ENCODE data around the gene UGT2B15.
"Not testable (repeated sequence)": the region's sequence is repeated elsewhere in the genome, so short reads cannot be mapped to it uniquely, and the experiment has no call there.

DNA sequence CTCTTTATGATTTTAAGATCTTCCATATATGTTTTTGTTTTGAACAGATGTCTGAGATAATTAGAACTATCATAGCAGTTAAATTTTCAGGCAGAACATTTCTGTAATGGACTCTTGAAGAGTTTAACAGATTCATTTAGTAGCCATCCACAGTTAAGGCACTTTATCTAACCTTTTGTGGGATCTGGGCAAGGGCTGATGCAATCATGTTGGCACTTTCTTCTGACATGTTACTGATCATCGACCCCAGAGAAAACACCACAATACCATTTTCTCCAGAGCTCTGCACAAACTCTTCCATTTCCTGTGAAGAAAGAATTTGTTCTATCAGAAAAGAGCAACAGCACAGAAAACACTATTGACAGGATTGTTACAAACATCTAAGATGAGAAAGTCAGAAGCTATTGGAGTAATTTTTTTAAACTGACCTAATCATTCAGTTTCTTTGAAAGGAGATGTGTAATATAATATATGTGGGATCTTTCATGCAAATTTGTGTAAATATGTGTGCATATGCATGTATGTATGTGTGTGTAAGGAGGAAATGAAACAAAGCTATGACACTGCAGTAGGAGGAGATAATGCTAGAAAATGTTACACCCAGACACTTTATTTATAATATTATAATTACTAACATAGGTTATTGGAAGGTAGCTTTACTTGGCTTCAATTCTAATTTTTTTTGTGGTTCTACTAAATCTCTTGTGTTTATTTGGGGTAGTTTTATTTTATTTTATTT lies 7.4 kb downstream of the UGT2B15 start:
- TF ChIP-seq, protein P1, sequence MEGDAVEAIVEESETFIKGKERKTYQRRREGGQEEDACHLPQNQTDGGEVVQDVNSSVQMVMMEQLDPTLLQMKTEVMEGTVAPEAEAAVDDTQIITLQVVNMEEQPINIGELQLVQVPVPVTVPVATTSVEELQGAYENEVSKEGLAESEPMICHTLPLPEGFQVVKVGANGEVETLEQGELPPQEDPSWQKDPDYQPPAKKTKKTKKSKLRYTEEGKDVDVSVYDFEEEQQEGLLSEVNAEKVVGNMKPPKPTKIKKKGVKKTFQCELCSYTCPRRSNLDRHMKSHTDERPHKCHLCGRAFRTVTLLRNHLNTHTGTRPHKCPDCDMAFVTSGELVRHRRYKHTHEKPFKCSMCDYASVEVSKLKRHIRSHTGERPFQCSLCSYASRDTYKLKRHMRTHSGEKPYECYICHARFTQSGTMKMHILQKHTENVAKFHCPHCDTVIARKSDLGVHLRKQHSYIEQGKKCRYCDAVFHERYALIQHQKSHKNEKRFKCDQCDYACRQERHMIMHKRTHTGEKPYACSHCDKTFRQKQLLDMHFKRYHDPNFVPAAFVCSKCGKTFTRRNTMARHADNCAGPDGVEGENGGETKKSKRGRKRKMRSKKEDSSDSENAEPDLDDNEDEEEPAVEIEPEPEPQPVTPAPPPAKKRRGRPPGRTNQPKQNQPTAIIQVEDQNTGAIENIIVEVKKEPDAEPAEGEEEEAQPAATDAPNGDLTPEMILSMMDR (IDR thresholded peaks at IDR 0.05; ENCODE audit: poor library complexity), result not testable (repeated sequence)
- TF ChIP-seq EZH2 (IDR thresholded peaks at IDR 0.05; ENCODE audit: borderline replicate concordance), result not testable (repeated sequence)

Data from hepatocyte (in vitro differentiated cells).